ENCODE data around the gene PMM2. TPM values are rescaled to one million over a fixed set of nuclear protein-coding genes. Genes with fewer than 3 reads are reported as not detected.
A peak's percentile ranks its signal among the peaks of the same experiment; 100 is the strongest.

PMM2 gene
- total RNA-seq, 1 donor from 2014 or later: 16.5 TPM

GRCh38 chr16:8885674-8886592 lies 88.3 kb downstream of the PMM2 start:
- peak in 1 of 2 donors; percentile 56 for DNase-seq (ENCODE audit: low read depth in 2 of 2)

GRCh38 chr16:8886593-8887430 lies 89.2 kb downstream of the PMM2 start:
- no peak for DNase-seq (ENCODE audit: low read depth in 2 of 2)

GRCh38 chr16:8887431-8887765 lies 89.8 kb downstream of the PMM2 start:
- no peak for DNase-seq (ENCODE audit: low read depth in 2 of 2)

- peak in 1 of 2 donors; percentile 48 for DNase-seq (ENCODE audit: low read depth in 2 of 2)
Observed at GRCh38 chr16:8887952-8888560, 90.4 kb downstream of the PMM2 start.

GRCh38 chr16:8888951-8889892 lies 91.6 kb downstream of the PMM2 start:
- DNase-seq (ENCODE audit: low read depth in 2 of 2): no peak

- no peak for DNase-seq (ENCODE audit: low read depth in 2 of 2)
Observed at GRCh38 chr16:8889893-8890548, 92.4 kb downstream of the PMM2 start.

- no peak for DNase-seq (ENCODE audit: low read depth in 2 of 2)
Observed at GRCh38 chr16:8890549-8890921, 92.9 kb downstream of the PMM2 start.

GRCh38 chr16:8892101-8892575 lies 94.5 kb downstream of the PMM2 start:
- no peak for DNase-seq (ENCODE audit: low read depth in 2 of 2)

GRCh38 chr16:8893426-8893825 lies 95.8 kb downstream of the PMM2 start:
- no peak for DNase-seq (ENCODE audit: low read depth in 2 of 2)

GRCh38 chr16:8893976-8894690 lies 96.5 kb downstream of the PMM2 start:
- no peak for DNase-seq (ENCODE audit: low read depth in 2 of 2)

- DNase-seq (ENCODE audit: low read depth in 2 of 2): no peak
Observed at GRCh38 chr16:8894736-8895334, 97.2 kb downstream of the PMM2 start.

- no peak for DNase-seq (ENCODE audit: low read depth in 2 of 2)
Observed at GRCh38 chr16:8898660-8899318, 101.2 kb downstream of the PMM2 start.

Other genes with a start within 250 kb of the PMM2 start
- gene TMEM114, start 207.3 kb upstream of the PMM2 start, total RNA-seq: not detected in 2 replicates
- gene METTL22, start 176.1 kb upstream of the PMM2 start, total RNA-seq: 7.0 and 10.7 TPM in 2 replicates
- gene ABAT, start 123.2 kb upstream of the PMM2 start, total RNA-seq: 1.1 and 1.6 TPM in 2 replicates
- gene TMEM186, start 200 bp upstream of the PMM2 start, total RNA-seq: 4.1 and 4.8 TPM in 2 replicates
- 141 and 222 TPM in 2 replicates for gene CARHSP1, start 71.2 kb downstream of the PMM2 start, total RNA-seq
- gene LITAFD, start 84.5 kb downstream of the PMM2 start, total RNA-seq: not detected in 2 replicates
- gene USP7, start 166.1 kb downstream of the PMM2 start, total RNA-seq: 50.1 and 50.2 TPM in 2 replicates